Esophagus muscularis mucosa (tissue), 4 donors: ENCODE data around the gene TREM2. TPM values are rescaled to one million over a fixed set of nuclear protein-coding genes. Genes with fewer than 3 reads are reported as not detected.

Source experiments
- DNase-seq: peaks from one replicate; pipeline ENCODE4 v3.0.0-alpha.2; 2017; ENCODE audit errors: extremely low spot score
- H3K27ac ChIP-seq, 4 donors: fragments of 200-600 bp; sonication (generic); replicated peaks in 1 of 4; 1 replicate in 3 of 4; 2 replicates in 1 of 4; pipeline ENCODE4 v1.5.1; 2016 to 2019; ENCODE audit warnings: mild to moderate bottlenecking in 1 of 4
- H3K27me3 ChIP-seq, 4 donors: fragments of 200-600 bp; sonication (generic); one replicate each; pipeline versions ENCODE4 v1.5.1 to v1.6.0; 2016 to 2019
- H3K36me3 ChIP-seq, 4 donors: fragments of 200-600 bp; sonication (generic); one replicate each; pipeline ENCODE4 v1.5.1; 2016 to 2019
- H3K4me1 ChIP-seq, 4 donors: fragments of 200-600 bp; sonication (generic); one replicate each; pipeline ENCODE4 v1.5.1; 2016 to 2019
- H3K4me3 ChIP-seq, 4 donors: fragments of 200-600 bp; sonication (generic); 1 replicate in 2 of 4; 2 replicates in 2 of 4; pipeline ENCODE4 v1.5.1; 2016 to 2019; ENCODE audit warnings: mild to moderate bottlenecking in 4 of 4, moderate library complexity in 1 of 4
- H3K9me3 ChIP-seq, 4 donors: fragments of 200-600 bp; sonication (generic); 1 replicate in 3 of 4; 2 replicates in 1 of 4; pipeline ENCODE4 v1.5.1; 2016 to 2019
- CTCF ChIP-seq, 3 experiments: fragments of 200-600 bp in 2 of 3; fragments of 450-650 bp in 1 of 3; sonication (generic) in 2 of 3; IDR thresholded peaks; one replicate each; pipeline ENCODE4 v1.5.1; 2017 to 2019; ENCODE audit warnings: antibody characterized with exemption in 3 of 3, mild to moderate bottlenecking in 2 of 3, moderate library complexity in 1 of 3
- EP300 ChIP-seq: sonication (generic); formaldehyde crosslinking; IDR thresholded peaks from one replicate; pipeline ENCODE4 v1.6.1; 2017; ENCODE audit warnings: antibody characterized with exemption
- POLR2A ChIP-seq: fragments of 450-650 bp; IDR thresholded peaks from one replicate; pipeline ENCODE4 v1.6.1; 2017; ENCODE audit warnings: antibody characterized with exemption, moderate library complexity, mild to moderate bottlenecking, low read depth
- POLR2AphosphoS5 ChIP-seq, 2 donors: sonication (generic); formaldehyde crosslinking; IDR thresholded peaks; one replicate each; pipeline ENCODE4 v1.6.1; 2017; ENCODE audit warnings: antibody characterized with exemption in 2 of 2
- WGBS: methylation state at CpG from one replicate; pipeline ENCODE4 v1.1.5; 2018; 5-methylcytosine and 5-hydroxymethylcytosine counted together
- intact Hi-C: fragments of 100-400 bp; cut with DNase I; formaldehyde crosslinking; loops from one replicate; pipeline ENCODE4 v1.15.1; 2023
- total RNA-seq, 4 donors: library from RNA; depleted of rRNA; stranded (reverse); fragments of >200 nt; gene quantifications; one replicate each; pipeline versions ENCODE4 v1.1.0 to v1.2.1, GENCODE V29; 2016

The TREM2 gene
- total RNA-seq, 4 donors from 2014 or later, result 1.6 to 1.8 (median 1.6) TPM

- Histone ChIP-seq H3K4me1 (no peaks in the 10 kb centered on the region), H3K4me3 (no peak overlapping the region), H3K27me3 (peaks cover 0 to 32% (median 0%) of the 10 kb centered on the region in 4 donors), H3K9me3 (no peaks in the 10 kb centered on the region), H3K36me3 (no peaks in the 10 kb centered on the region), H3K27ac (no peak overlapping the region)
- intact Hi-C loops, result no loop called here
- WGBS, result 68% methylated on average over 3 of the region's 3 CpGs
- no peak for DNase-seq
- TF ChIP-seq POLR2AphosphoS5 (IDR thresholded peaks at IDR 0.05) (no peak), EP300 (no peak), POLR2A (no peak), CTCF (IDR thresholded peaks at IDR 0.05) (no peak)
These were observed 14.4 kb upstream of the TREM2 start for GRCh38 chr6:41177287-41177686.

GRCh38 chr6:41176189-41176588 lies 13.3 kb upstream of the TREM2 start:
- no peaks in the 10 kb centered on the region for H3K9me3 ChIP-seq
- DNase-seq, result no peak
- WGBS, result 94% methylated on average over 12 of the region's 12 CpGs
- H3K27ac ChIP-seq, result no peak overlapping the region
- H3K27me3 ChIP-seq, result peaks cover 0 to 35% (median 0%) of the 10 kb centered on the region in 4 donors
- no peaks in the 10 kb centered on the region for H3K36me3 ChIP-seq
- H3K4me1 ChIP-seq, result no peaks in the 10 kb centered on the region
- intact Hi-C loops, result no loop called here
- TF ChIP-seq POLR2A (no peak), CTCF (IDR thresholded peaks at IDR 0.05) (no peak), EP300 (no peak), POLR2AphosphoS5 (IDR thresholded peaks at IDR 0.05) (no peak)
- no peak overlapping the region for H3K4me3 ChIP-seq

GRCh38 chr6:41175084-41175483 lies 12.2 kb upstream of the TREM2 start:
- Histone ChIP-seq H3K4me1 (no peaks in the 10 kb centered on the region), H3K36me3 (no peaks in the 10 kb centered on the region), H3K27ac (no peak overlapping the region), H3K9me3 (no peaks in the 10 kb centered on the region), H3K4me3 (no peak overlapping the region), H3K27me3 (peaks cover 0 to 31% (median 0%) of the 10 kb centered on the region in 4 donors)
- no peak for DNase-seq
- WGBS, result 92% methylated on average over 1 of the region's 1 CpG
- TF ChIP-seq CTCF (IDR thresholded peaks at IDR 0.05), result no peak
- TF ChIP-seq EP300, result no peak
- no peak for TF ChIP-seq POLR2AphosphoS5 (IDR thresholded peaks at IDR 0.05)
- TF ChIP-seq POLR2A, result no peak
- intact Hi-C loops, result no loop called here

- TF ChIP-seq POLR2A (no peak), POLR2AphosphoS5 (IDR thresholded peaks at IDR 0.05) (no peak), CTCF (IDR thresholded peaks at IDR 0.05) (no peak), EP300 (no peak)
- Histone ChIP-seq H3K9me3 (no peaks in the 10 kb centered on the region), H3K4me3 (no peak overlapping the region), H3K4me1 (no peaks in the 10 kb centered on the region), H3K27me3 (peaks cover 0 to 27% (median 0%) of the 10 kb centered on the region in 4 donors), H3K36me3 (no peaks in the 10 kb centered on the region), H3K27ac (no peak overlapping the region)
- 73% methylated on average over 2 of the region's 2 CpGs for WGBS
- DNase-seq, result no peak
- intact Hi-C loops, result no loop called here
These were observed 11.7 kb upstream of the TREM2 start for GRCh38 chr6:41174610-41175009.

- no peaks in the 10 kb centered on the region for H3K9me3 ChIP-seq
- TF ChIP-seq POLR2AphosphoS5 (IDR thresholded peaks at IDR 0.05) (no peak), EP300 (no peak), CTCF (IDR thresholded peaks at IDR 0.05) (no peak), POLR2A (no peak)
- H3K4me3 ChIP-seq, result no peak overlapping the region
- WGBS, result 24% methylated on average over 3 of the region's 3 CpGs
- peaks cover 0 to 11% (median 0%) of the 10 kb centered on the region in 4 donors for H3K27me3 ChIP-seq
- H3K27ac ChIP-seq, result no peak overlapping the region
- no peaks in the 10 kb centered on the region for H3K36me3 ChIP-seq
- no peaks in the 10 kb centered on the region for H3K4me1 ChIP-seq
- DNase-seq, result no peak
- intact Hi-C loops, result no loop called here
These were observed 9.0 kb upstream of the TREM2 start for GRCh38 chr6:41171908-41172307.
